Inferior parietal cortex (tissue), 1 donor: ENCODE results near the gene JMJD7.

Source experiments
- DNase-seq: peaks from one replicate; pipeline ENCODE4 v3.0.0-alpha.2; 2016; ENCODE audit errors: extremely low spot score

The JMJD7 gene

DNA sequence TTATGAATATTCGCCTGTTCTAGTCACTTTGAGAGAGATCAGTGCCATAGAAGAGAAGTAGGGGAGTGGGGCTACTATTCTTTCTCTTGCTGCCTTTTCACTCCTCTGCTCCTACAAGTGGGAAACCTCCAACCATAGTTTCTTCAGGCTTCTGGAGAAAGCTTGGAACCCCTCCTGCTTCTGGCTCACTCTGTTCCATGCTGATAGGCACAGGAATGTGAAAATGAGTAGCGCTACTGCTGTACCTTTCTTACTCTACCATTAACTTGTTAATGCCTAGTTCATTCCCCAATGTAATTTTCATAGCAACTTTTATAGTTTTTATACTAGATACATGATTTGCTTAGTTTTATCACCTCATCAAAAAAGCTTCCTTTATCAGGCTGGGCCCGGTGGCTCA, 26.7 kb upstream of the JMJD7 start:
- DNase-seq = no peak

DNA sequence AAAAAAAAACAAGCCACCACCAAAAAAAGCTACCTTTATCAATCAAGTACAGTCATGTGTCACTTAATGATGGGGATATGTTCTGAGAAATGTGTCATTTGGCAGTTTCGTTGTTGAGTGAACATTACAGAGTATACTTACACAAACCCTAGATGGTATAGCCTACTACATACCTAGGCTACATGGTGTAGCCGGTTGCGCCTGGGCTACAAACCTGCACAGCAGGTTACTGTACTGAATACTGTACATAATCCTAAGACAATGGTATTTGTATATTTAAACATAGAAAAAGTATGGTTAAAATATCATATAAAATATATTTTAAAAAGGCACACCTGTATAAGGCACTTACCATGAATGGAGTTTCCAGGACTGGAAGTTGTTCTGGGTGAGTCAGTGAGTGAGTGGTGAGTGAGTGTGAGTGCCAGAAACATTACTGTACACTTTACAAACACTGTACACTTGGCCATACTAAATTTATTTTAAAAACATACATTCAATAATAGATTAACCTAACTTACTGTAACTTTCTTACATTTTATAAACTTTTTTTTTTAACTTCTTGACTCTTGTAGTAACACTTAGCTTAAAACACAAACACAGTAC, 25.9 kb upstream of the JMJD7 start:
- no peak for DNase-seq

DNA sequence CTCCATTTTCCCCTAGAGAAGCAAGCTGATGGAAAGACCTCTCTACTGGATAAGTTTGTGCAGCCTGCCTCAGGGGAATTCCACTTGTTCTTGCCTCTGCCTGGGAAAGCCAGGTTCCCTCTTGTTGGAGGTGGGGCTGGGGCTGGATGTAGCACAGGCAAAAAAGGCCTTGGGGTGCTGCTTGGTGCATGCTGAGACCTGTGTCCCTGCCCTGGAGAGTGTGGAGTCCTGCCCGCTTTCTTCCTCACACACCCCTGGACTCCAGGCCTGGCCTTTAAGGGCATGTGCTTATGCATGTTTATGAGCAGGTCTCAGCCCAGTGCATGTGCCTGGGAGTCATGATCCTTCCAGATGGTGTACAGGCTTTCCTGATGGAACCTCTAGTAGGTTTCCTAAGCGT, 23.5 kb upstream of the JMJD7 start:
- no peak for DNase-seq

DNA sequence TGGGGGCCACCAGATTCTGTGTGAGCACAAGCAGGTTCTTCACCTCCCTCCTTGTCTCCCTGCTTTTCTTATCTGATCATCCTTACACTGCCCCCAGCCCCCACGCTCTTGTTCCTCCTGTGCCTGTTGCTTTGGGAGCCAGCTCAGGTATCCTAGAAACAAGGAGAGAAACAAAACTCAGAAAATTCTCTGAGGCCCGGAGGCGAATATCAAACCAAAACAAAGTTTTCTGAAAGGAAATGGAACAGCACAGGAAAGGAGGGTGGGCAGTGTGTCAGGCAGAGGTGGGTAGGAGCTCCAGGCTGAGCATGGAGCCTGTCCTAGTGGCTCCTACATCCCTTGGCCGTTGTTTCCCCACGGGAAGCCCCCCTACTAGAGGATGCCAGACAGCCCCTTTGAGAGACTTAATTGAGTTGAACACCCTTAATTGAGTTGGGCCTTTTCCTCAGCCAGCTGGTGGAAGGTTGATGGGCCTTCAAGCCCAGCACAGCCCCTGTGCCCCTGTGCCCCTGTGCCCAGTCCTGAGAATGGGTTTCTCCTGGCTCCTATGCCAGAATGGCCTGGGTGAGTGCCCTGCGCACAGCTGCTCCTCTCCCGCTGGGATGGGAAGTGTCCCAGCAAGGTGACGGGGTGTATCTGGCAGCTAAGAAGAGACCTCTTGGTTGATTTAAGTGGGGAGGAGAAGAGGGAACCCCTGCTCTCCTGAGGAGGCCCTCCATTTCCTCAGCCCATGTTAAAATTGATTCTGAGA, 22.8 kb upstream of the JMJD7 start:
- no peak for DNase-seq

DNA sequence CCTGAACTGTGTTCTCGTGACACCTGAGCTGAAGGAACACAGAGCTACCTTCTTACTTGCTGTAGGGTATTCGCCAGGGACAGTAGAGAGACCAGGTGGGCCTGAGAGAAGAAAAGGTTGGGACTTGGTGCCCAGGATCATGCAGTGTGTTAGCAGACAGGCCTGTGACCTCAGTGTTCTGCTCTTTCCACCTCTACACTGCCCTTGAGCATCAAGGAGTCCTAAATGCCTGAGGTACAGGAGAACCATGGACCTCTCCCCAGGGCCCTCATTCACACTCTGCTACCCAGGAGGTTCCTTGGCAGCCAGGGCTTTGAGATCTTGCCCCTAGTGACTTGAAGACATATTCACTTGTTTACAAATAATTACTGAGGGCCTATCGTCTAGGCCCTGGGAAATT, 22.2 kb upstream of the JMJD7 start:
- no peak for DNase-seq

DNA sequence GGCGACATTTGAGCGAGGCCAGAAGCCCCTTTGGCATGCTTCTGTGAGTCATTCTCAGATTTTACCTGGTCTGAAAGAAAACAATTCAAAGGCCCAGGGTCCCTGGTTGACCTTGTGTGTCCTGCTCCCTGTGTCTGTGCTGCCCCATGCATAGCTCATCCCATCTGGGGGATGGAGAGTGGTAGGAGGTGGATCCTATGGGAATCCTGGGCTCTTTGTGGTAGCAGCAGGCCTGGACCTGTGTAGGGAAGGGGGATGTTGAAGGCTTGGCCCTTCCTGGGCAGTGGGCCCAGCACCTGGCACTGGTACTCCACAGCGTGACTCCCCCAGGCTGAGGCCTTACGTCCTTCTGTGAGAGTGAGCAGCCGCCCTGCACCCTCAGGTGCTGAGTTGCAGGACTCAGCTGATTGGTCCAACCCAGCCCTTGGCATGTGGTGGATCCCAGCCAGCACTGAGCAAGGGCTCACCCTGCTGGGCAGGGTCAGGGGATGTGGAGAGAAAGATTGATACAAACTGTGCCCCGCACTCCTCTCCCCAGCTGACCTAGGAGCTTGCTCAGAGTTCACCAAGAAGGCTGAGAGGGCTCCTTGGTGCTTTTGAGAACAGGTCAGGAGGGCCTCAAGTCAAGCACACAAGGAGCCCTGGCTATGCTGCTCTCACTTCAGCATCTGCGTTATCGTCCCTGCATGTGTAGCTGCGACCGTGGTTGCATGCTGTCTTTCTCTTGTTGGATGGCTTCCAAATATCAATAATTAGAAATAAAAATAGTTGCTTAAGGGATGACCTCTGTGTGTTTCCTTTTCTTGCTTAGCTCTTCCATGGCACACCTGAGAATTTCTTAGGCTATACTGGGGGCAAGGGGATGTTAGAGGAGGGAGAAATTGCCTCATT, 21.4 kb upstream of the JMJD7 start:
- DNase-seq = no peak

DNA sequence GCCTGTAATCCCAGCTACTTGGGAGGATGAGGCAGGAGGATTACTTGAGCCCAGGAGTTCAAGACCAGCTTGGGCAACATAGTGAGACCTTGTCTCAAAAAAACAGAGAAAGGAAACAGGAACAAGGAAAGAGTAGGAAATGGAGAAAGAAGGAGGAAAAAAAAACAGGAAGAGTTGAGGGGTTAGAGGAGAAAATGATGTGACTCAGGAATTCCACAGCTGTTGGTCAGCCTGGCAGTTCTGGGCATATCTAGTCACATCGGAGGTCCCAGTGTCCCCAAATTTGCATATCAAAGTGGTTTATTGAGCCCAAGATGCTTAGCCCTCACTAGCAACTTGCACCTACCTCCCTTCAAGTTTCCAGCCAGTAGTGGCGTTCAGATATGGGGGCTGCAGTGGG, 18.8 kb upstream of the JMJD7 start:
- DNase-seq = no peak

DNA sequence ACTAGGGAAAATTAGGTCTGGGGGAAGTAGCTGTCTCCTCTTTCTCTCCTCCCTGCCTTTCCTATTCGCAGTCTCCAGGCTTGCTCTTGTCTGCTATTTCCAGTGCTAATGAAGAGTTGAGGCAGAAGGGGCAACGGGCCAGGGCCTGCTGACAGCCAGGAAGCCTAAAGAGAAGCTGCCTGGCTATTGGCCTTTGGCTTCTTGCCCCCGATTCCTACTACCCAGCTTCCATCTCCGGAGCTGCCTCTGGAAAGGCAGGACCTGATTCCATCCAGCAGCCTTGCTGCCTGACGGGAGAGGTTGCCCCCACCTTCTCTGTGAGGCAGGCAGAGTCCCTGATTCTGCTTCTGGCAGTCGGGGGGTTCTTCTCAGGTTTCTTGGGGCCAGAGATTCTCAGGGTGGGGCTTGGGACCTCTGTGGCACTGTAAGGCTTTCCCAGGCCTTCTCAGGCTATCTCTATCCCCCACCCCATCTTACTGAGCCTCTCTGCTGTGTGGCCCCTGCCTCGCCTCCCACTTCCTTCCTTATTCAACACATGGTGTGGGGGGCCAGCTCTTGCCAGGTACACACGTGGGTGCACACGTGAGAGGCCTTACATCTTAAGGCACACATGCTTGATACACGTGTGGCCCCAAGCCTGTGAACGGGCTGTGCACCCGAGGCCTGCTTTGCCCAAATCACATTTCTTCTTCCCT, 18.2 kb upstream of the JMJD7 start:
- no peak for DNase-seq

DNA sequence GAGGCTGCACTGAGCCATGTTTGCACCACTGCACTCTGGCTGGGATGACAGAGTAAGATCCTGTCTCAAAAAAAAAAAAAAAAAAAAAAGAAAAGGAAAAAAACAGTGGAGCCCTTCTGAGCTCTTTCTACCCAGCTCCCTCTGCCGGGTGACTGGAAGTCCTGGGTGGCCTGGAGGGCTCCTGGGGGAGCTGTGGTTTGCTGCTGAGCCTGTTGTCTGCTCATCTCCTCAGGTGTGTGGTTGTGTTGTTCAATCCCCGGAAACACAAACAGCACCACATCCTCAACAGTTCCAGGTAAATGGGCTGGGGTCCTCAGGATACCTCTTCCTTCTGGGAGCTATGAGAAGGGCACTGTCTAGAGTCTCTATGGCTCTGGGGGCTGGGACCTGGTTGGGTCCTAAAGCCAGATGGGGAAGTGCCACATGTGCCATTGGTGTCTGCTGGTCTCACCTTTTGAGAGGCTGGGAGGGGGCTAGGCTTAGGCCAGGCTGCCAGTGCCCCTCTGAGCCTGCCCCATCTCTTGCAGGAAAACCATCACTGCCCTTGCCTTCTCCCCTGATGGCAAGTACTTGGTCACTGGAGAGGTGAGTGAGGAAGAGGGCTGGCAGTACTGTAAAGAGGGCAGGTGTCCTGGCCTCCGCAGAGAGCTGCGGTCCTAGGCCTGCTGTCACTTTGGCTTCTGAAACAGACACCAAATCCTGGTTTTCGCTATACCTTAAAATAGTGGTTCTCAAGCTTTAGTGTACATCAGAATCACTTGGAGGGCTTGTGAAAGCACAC, 17.1 kb upstream of the JMJD7 start:
- DNase-seq = no peak

DNA sequence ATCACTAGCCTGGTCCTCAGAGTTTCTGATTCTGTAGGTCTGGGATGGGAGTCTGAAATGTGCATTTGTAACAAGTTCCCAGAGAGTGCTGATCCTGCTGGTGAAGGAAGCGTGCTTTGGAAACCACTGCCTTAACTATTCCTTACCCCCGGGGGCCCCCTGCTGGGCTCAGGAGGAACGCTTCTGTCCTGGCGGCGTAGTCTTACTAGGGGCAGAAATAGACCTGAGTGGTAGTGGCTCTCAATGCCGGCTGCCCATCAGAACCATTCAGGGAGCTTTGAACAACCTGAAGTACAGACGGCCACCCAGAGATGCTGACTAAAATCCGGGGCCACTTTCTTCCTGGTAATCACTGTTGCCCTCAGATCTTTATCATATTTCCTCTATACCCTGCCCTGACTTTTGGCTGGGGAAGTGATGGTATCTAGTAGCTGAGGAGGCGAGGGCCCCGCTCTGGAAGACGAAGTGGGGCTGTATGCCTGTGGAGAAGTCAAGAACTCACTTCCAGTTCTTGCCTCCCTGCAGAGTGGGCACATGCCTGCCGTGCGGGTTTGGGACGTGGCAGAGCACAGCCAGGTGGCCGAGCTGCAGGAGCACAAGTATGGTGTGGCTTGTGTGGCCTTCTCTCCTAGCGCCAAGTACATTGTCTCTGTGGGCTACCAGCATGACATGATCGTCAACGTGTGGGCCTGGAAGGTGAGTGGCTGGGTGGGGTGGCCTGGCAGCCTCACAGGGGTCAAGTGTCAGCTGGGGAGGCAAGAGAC, 16.3 kb upstream of the JMJD7 start:
- peak; percentile 89 for DNase-seq

DNA sequence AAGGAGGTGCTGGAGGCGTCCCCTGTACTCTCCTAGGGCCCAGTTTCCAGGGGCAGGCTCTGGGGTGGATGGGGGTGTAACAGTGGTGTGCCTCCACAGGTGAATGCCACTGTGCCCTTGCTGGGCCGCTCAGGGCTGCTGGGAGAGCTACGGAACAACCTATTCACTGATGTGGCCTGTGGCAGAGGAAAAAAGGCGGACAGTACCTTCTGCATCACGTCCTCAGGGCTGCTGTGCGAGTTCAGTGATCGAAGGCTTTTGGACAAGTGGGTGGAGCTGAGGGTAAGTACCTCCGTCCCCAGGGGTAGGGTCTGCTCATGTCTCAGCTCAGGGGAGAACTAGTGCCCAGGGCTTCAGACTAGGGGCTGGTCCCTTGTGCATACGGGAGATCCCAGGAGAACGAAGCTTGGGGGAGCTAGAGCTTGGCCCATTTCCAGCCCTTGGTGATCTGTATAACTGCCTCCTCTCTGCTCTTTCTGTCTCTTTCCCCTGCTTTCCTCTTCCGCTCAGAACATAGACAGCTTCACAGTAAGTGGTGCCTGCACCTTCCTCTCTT, 15.0 kb upstream of the JMJD7 start:
- no peak for DNase-seq

DNA sequence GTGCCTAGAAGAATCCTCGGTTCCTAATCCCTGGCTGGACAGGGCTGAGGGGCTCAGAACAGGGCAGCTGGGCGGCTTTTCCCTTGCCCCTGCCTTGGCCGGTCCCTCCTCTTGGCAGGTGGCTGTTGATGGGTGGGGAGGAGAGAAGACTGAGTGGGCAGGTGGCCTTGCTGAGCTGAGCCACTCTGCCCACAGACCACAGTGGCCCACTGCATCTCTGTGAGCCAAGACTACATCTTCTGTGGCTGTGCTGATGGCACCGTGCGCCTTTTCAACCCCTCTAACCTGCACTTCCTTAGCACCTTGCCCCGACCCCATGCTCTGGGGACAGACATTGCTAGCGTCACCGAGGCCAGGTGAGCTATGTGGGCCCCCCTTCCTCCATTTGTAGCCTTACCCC, 14.5 kb upstream of the JMJD7 start:
- no peak for DNase-seq

DNA sequence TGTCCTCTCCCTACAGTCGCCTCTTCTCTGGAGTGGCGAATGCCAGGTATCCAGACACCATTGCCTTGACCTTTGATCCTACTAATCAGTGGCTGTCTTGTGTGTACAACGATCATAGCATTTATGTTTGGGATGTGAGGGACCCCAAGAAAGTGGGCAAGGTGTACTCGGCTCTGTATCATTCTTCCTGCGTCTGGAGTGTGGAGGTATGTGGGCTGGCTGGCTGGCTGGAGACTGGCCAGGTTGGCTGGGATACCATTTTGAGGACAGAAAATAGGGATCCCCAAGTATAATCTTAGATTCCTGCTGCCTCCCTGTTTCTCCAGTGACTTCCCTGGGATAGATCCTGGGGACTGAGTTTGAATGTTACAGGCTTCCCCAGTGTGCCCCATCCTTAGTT, 13.4 kb upstream of the JMJD7 start:
- DNase-seq = no peak

DNA sequence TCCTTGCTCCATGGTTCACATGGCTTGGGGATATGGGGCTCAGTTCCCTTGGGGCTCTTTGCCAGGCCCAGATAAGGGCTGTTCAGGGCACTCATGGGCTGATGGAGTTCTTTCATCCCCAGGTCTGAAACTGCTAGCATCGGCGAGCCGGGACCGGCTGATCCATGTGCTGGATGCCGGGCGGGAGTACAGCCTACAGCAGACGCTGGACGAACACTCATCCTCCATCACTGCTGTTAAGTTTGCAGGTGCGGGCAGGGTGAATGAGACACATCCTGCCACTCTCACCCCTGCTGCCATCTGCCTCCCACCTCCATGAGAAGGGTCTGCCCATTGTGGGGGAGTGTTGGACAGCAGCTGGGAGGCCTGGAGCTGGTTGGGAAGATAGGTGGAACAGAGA, 11.1 kb upstream of the JMJD7 start:
- DNase-seq = no peak

DNA sequence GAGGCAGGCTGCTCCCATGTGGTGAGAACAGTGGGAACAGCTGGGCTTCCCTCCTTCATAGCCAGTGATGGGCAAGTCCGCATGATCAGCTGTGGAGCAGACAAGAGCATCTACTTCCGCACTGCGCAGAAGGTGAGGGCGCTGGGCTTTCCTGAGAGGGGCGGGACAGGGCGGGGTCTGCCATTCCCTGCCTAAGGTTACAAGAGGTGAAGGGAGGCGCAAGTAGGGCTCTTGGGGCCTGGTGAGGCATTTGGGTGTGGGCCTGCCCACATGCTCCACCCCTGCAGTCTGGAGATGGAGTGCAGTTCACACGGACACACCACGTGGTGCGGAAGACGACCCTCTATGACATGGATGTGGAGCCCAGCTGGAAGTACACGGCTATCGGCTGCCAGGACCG, 10.6 kb upstream of the JMJD7 start:
- DNase-seq = no peak

DNA sequence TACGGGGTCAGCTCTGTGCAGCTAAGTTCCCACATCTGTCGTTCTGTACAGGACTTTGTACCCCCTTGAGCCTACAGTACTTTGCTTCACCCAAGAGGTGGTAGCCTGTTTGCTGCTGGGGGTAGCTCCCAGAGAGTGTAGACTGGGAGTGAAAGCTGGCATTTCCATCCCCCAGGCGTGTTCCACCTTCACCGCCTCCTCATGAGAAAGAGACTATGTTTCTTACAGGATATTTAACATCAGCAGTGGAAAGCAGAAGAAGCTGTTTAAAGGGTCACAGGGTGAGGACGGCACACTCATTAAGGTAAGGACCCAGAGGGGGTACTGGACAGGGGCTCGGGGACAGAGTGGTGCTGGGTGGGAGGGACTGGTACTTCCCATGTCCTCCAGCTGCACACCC, 10.1 kb upstream of the JMJD7 start:
- DNase-seq = no peak

DNA sequence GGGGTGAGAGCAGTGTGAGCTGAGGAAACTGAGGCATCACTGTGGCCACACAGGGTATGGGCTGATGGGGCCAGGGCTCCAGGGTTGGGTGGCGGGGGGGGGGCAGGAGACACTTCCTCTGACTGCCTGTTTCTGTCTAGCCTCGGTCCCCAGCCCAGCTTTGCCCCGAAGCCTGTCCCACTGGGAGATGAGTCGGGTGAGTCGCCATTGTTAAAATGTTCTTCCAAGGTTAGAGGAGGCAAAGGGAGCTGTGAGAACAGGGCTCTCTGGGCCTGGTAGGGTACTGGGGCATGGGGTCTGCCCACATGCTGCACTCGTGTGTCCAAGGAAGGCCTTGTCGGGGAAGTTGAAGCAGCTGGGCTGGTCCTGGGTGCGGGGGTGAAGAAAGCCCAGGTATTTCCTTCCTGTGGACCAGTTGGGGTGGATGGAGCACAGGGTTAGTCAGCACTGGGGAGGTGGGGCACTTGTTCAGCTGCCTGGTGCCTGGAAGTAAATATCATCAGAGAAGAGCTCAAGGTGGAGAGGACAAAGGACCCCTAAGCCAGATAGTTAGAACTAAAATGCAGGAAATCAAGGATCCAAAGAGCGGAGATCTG, 8.3 kb upstream of the JMJD7 start:
- no peak for DNase-seq

DNA sequence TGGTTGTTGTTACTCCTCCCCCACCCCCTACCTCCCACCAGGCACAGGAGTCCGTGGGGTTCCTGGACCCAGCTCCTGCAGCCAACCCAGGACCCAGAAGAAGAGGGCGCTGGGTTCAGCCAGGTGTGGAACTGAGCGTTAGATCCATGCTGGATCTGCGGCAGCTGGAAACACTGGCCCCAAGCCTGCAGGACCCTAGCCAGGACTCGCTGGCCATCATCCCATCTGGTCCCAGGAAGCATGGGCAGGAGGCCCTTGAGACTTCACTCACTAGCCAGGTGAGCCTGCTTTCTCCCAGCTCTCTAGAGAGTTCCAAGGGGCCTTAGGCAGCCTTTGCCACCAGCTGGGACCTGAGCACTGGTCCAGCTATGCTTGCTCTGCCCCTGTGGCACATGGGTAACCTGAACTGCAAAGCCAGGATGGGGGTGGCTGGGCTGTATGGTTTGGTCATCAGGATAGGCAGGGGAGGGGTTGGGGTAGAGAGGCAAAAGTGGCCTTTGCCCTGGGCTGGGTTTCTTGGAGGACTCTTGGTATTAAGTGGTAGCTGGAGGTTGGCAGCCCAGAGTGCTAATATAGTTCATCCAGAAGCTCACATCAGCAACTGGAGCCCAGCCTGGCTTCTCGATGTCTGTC, 7.0 kb upstream of the JMJD7 start:
- DNase-seq = no peak

DNA sequence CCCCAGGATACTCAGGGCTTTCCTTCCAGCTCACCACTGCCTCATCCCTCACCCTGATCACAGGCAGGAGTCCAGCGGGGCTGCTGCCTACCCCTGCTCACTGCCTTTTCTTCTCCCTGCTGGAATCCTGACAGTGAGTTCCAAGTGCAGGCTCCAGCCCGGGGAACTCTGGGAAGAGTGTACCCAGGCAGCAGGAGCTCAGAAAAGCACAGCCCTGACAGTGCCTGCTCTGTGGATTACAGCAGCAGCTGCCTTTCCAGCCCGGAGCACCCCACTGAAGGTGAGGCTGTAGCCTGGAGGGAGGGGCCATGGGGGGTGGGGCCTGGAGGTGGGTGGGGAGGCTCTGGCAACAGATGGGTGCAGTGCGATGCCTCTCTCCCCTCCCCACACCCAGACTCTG, 6.1 kb upstream of the JMJD7 start:
- DNase-seq = no peak

DNA sequence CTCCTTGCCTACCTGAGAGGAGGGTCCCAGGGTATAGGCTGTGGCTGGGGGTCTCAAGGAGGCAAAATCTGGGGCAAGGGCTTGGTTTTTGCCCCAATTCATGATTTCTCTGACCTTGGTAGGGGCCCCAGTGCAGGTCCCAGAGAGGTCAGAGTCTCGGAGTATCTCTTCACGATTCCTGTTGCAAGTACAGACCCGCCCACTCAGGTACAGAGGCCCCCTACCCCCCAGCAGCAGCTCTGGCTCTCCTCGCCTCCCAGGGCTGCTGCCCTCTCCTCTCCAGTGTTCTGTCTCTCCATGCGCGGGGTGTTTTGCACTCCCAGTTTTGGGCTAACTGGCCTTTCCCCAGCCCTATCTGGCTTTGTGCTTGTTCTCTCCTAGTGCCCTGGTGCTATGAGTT, 5.4 kb upstream of the JMJD7 start:
- DNase-seq = no peak
